Measurements from ENCODE around the gene NF1.

NF1 gene

DNA sequence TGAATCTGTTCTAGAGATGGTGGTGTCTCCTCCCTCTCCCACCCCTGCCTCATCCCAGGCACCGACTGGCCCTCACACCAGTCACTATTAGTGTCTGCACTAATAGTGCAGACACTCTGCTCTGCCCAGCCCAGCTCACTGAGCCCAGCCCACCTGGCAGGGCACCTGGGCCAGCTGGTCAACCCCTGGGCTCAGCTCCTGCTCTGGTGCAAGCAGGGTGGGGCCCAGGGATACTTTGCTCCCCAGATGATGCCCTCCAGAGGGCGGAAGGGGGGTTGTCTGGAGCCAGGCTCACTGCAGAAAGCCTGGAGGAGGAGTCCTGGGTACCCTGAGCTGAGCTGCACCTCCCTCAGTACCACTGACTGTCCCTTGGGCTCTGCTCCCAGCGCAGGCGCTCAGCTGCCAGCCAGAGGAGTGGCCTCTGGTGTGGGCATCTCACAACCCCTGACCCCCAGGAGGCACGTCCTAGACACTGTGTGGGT lies 311.2 kb downstream of the NF1 start:
- no peak for DNase-seq (ENCODE audit: low spot score)
- TF ChIP-seq, protein P1, sequence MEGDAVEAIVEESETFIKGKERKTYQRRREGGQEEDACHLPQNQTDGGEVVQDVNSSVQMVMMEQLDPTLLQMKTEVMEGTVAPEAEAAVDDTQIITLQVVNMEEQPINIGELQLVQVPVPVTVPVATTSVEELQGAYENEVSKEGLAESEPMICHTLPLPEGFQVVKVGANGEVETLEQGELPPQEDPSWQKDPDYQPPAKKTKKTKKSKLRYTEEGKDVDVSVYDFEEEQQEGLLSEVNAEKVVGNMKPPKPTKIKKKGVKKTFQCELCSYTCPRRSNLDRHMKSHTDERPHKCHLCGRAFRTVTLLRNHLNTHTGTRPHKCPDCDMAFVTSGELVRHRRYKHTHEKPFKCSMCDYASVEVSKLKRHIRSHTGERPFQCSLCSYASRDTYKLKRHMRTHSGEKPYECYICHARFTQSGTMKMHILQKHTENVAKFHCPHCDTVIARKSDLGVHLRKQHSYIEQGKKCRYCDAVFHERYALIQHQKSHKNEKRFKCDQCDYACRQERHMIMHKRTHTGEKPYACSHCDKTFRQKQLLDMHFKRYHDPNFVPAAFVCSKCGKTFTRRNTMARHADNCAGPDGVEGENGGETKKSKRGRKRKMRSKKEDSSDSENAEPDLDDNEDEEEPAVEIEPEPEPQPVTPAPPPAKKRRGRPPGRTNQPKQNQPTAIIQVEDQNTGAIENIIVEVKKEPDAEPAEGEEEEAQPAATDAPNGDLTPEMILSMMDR (IDR thresholded peaks at IDR 0.05): no peak
- Histone ChIP-seq H3K4me3 (no peak overlapping the region), H3K27ac (no peak overlapping the region)

DNA sequence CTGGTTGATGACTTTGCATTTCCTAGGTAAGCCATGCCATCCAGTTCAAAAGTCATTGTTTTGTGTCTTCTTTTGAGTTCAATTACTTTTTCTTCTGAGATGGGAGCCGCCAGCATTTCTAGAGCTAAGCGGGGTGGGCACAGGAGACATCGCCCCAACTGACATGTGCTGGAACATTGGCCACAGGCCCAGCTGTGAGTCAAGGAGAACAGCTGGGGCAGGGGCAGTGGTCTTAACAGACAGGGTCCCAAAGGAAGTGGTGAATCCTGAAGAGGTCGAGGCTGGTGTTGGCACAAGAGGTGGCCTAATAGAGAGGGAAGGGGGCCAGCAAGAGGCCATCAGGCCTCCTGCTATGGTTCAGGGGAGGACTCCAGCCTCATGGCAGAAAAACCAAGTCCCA lies 313.8 kb downstream of the NF1 start:
- no peak for DNase-seq (ENCODE audit: low spot score)
- H3K27ac ChIP-seq: no peak overlapping the region
- TF ChIP-seq, protein P1 (IDR thresholded peaks at IDR 0.05): no peak

DNA sequence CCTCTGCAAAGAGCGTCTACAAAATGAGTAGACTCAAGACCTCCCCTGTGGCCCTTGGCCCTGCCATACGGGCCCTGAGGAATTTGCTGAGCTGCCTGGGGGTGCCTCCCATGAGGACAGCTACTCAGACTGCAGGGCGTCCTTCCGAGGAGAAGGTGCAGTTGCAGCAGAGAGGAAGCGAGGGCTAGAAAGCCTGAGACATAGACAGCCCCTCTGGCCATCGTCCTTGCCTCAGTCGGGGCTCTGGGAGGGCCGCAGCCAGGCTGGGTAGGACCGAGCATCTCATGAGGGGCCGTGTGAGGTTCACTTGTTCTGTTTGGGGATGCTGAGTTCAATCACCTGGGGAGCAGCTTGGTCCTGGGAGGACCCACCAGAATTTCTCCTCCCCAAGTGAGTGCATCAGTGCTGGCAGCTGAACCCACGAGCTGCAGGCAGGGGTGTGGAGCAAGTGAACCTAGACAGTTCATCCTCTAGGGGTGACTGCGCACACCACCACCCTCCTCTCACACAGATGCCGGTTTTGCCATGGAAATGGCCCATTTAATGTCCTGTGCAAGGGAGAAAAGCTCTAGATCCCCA lies 317.0 kb downstream of the NF1 start:
- Histone ChIP-seq H3K27ac (no peak overlapping the region), H3K4me3 (no peak overlapping the region)
- TF ChIP-seq, protein P1 (IDR thresholded peaks at IDR 0.05): no peak
- peak; percentile 57 for DNase-seq (ENCODE audit: low spot score)

More for the DNA sequence above, 313.8 kb downstream of the NF1 start:
- no peak overlapping the region for H3K4me3 ChIP-seq

DNA sequence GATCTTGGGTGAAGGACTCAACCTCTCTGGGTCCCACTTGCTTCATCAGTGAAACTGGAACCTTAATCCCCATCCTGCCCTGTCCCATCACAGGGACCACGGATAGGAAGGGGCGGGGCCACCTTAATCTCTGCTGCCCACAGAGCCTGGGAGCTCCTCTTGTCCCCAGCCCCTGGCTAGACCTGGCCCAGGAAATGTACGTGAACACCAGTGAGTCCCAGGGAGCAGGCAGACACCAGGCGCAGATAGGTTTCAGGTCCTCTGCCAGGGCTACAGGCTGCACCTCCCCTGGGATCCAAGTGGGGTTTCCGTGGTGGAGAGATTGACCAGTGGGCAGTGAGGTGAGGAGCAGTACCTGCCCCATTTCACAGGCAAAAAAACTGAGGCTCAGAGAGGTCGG lies 317.7 kb downstream of the NF1 start:
- TF ChIP-seq, protein P1 (IDR thresholded peaks at IDR 0.05): no peak
- DNase-seq (ENCODE audit: low spot score): peak; percentile 68
- Histone ChIP-seq H3K27ac (no peak overlapping the region), H3K4me3 (no peak overlapping the region)

DNA sequence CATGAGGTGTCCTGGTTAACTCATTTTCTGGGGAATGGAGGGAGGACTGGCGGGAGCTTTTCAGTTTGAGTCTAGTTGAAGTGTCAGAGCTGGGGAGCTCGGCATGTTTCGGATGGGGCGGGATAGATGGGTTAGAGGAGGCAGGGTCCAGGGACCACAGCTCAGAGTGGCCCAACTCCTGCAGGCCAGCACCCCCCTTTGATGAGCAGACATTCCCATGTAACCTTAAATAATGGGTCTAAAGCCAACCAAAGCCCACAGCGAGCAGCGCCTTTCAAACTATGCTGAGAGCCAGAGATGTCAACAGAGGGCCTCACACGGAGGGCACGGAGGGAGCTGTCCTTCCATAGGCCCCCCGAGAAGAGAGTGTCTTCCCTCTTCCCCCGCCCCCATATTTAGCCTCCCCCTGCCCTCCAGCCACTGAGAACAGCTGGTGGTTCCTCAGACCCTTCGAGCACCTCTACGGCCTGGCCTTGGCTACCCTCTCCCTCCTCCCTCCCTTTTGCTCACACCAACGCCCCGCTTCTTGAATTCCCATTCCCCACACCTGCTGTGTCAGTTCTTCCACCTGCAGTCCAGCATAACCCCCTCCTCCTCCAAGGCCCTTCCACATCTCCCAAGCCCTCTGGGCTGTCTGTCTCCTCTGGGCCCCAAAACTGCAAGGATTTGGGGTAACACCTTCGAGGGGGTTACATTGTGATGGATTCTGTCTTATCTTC lies 318.5 kb downstream of the NF1 start:
- TF ChIP-seq, protein P1 (IDR thresholded peaks at IDR 0.05): no peak
- Histone ChIP-seq H3K4me3 (no peak overlapping the region), H3K27ac (no peak overlapping the region)
- DNase-seq (ENCODE audit: low spot score): no peak

DNA sequence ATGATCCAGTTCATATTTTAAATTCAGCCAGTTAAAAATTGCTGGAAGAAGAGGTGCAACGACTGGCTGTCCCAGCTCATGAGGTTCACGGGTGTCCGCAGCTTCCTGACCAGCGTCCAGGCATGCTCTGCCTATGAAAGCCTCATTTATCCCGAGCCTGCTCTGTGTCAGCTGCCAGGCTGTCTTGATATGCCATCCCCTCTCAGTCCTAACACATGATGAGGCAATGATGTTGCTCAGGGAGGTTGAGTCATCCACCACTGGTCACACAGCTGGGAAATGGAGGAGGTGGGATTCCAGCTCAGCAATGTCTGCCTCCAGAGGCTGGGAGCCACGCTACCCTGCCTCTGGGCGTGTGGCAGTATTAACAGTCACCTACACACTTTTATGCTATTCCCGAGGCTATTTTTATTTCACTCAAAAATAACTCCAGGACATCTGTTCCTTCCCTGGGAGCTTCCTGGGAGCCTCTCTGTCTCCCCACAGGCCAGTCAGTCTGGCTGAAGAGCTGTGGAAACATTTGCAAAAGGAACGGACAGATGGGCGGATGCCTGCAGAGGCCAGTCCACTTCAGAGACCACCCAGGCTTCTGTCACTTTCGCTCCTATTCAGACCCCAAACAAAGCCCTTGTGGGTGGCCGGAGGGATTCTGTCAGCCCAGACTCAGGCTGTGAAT lies 319.2 kb downstream of the NF1 start:
- no peak overlapping the region for H3K27ac ChIP-seq
- no peak for DNase-seq (ENCODE audit: low spot score)
- H3K4me3 ChIP-seq: no peak overlapping the region
- TF ChIP-seq, protein P1 (IDR thresholded peaks at IDR 0.05): no peak
